GM19239 (cell line): ENCODE measurements around the gene TSKU.

Experiments
- DNase-seq: peaks from one replicate; pipeline ENCODE4 v3.0.0; 2011; ENCODE audit warnings: low spot score; ENCODE audit not compliant: insufficient read length
- FAIRE-seq: peaks from 2 replicates; lab custom pipeline; 2011; peaks lifted over from hg19 to GRCh38; lab: Jason Lieb, UNC

Gene TSKU

DNA sequence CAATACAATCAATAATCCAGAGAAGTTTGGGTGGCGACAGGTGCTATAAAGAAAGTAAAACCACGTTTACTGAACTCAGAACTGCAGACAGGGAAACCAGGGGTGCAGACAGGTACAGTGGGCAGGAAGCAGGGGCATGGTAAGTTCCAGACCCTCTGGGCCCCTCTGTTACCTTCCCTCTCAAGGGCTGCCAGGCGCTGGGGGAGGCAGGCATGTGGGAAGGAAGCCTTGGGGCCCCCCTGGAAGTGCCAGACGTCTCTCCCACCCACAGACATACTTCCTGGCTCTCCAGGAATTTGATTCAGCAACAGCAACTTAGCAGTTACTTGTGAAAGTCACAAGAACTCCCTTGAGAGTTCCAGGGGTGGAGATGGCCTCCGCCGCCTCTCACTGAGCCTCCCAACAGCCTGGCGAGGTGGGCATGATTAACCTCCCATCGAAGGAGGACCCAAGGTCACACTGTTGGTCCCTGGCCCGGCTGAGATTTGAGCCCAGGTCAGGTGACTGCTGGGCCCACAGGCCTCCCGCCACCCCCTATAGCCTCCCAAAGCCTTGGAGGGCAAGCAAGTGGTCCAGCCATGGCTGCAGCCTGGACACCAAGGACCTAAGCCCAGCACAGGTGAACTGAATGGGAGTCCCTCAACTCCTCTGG is 14.1 kb upstream of the TSKU start:
- no peak for FAIRE-seq
- DNase-seq = no peak

DNA sequence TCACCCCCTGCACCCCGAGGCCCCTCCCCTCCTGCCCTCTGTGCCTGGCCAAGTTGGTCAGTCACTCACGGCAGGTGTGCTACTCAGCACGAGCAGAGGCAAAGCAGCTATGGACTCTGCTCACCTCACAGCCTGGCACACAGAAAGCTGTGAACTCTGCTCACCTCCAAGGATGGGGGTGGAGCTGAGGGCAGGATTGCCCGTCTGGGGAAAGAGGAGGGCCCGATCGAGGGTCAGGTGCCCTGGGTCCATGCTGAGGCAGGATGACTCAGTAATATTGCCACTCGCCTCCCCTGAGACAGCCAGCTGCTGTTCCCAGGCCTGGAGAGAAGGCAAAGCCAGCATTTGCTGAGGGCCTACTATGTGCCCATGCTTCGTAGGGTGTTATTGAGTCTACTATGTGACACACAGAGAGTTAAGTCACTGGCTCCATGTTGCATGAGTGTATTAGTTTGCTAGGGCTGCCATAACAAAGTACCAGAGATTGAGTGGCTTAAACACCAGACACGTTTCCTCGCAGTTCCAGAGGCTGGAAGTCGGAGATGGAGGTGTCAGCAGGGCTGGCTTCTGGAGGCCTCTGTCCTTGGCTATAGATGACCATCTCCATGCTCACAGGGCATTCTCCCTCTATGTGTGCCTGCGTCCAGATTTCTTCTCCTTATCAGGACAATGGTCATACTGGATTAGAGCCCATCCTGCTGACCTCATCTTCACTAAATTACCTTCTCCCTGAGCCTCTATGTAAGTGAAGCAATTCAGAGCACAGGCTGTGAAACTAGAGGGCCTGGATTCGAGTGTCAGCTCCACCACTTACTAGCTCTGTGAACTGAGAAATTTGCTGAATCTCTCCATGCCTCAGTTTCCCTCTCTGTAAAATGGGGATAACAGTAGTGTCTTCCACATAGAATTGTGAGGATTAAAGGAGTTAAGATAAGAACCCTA is 13.2 kb upstream of the TSKU start:
- DNase-seq (no peak), FAIRE-seq (no peak)

DNA sequence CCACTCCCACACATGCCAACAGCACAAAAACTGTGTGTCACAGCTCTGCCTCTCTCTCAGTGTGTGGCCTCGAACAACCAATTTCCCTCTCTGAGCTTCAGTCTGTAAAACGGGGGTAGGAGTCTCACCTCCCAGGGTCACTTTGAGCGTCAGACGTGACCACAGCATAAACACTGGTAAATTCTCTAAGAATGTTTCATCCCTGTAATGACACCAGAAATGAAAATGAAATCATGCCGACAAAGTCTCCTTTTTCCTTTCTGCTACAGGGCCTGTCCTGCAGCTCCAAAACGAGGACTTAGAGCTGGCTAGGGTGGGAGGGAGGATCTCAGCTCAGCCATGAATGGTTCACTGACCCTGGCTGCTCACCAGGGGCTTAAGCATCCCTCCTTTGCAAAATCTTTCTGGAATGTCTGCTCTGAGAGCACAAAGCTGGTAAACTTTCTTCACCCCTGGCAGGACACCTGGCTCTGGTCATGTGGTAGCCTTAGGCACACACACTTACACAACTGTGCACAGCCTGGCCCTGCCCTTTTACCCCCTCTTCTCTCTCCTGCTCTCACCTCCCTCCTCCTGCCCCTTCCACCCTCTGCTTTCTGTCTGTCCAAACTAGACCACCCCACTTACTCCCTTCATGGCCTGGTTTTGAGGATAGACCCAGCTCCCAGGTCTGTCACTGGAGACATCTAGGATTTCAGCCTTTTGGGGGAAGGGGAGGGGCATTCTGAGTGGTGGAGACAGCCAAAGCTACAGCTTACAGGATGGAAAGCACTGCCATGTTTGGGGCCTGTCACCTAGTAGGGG is 12.3 kb upstream of the TSKU start:
- FAIRE-seq (no peak), DNase-seq (no peak)

DNA sequence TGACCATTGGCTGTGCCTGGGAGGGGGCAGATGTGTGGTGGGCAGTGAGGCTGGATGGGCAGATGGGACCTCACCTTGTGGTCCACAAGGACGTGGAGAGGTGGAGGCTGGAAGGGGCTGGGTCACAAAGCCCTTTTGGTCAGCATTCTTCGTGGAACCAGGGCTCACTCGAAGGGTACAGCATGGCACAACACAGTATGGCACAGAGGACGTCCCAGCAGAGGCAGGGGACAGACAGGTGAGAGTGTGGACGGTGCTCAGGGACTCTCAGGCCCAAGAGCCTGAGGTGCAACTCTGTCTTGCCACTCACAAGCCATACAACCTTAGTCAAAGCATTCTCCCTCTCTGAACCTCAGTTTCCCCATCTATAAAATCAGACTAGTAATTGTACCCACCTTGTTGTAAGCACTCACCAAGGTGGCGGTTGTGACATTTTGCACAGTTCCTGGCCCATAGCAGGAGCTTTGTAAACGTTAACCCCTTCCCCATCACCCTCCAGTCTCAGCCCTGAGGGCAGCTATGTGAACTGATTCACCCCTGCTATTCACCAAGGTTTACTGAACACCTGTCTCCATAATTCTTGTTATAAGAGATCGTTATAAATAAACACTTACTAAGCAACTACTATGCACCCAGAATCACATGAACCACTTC is 11.6 kb upstream of the TSKU start:
- FAIRE-seq (no peak), DNase-seq (no peak)

DNA sequence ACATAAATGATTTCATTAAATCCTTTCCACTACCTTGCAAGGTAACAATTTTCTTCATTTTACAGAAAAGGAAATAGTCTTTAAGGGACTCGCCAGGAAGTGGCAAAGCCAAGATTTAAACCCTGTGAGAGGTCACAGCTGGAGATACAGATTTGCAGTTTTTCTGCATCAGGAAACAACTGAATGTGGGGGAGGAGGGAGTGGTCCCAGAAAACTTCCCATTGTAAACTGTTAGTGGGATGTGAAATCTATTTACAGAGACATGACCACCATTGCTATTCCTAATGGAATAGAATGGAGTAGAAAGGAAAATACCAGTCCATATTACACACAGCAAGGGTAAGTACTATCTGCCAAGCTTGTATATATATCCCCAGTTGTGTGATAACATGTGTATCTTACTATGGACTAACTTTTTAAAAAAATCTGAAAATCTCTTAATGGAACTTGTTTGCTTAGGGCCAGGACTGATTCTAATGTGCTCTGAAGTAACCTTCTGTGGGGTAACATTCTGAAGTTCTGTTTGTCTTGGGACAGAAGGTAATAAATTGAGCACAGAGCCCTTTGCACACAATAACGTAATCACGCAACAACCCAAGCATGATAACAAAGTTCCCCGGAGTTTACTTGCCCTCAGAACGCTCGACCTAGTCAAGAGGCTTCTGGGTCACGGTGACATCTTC is 10.9 kb upstream of the TSKU start:
- DNase-seq = no peak
- FAIRE-seq = no peak

DNA sequence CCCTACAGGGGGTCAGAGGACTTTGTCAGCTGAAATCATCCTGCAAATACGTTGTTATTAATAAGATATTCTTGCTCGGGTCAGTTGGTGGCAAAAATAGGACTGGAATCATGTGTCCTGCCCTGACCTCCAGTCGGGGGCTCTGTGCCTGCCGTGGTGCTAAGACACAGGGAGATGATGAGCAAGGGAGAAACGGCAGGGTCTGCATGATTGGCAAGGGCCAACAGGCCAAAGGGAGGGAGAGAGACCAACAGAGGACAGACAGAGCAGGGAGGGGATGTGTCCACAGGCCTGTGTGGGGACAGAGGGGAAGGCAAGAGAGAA is 10.4 kb upstream of the TSKU start:
- FAIRE-seq (no peak), DNase-seq (no peak)

DNA sequence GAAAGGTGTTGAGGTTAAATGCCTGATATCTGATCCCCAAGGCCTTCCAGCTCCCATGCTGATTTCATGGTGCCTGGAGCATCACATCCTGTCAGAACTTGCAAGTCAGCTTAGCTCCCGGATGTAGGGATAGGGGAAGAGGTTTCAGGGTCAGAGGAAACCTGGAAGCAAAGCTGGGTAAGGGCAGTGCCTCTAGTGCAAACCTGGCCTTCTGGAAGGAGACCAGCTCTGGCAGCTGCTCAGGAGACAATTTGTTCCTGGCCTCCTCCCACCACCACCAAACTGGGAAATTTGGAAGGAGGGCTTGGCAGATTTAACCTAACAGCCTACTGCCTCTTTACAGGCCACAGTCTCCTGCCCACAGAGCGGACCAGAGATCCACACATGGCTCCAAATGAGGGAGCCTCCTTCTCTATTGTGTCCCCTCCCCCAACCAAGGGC is 9.2 kb upstream of the TSKU start:
- FAIRE-seq = no peak
- no peak for DNase-seq

DNA sequence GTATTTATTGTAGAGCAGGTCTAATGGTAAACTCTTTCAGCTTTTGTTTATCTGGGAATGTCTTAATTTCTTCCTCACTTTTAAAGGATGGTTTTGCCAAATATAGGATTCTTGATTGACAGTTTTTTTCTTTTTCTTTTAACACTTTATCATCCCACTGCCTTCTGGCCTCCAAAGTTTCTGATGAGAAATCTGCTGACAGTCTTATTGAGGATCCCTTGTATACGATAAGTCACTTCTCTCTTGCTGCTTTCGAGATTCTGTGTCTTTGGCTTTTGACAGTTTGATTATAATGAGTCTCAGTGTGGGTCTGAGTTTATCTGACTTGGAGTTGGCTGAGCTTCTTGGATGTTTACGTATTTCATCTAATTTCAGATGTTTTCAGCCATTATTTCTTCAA is 6.7 kb upstream of the TSKU start:
- DNase-seq (no peak), FAIRE-seq (no peak)

DNA sequence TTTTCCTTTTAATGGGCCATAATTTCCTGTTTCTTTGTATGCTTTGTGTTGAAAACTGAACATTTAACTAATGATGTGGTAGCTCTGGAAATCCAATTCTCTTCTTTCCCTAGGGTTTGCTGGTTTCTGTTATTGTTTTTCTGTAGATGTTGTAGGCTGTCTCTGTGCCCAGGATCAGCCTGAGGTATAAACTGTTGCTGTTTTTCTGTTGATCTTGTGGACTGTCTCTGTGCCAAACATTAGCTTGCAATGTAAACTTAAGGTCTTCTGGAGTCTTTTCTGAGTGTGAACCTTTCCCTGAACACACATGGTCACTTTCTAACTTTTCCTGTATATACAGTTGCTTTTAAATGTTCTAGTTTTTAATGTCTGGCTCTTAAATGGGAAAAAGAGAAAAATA is 5.9 kb upstream of the TSKU start:
- no peak for DNase-seq
- no peak for FAIRE-seq

DNA sequence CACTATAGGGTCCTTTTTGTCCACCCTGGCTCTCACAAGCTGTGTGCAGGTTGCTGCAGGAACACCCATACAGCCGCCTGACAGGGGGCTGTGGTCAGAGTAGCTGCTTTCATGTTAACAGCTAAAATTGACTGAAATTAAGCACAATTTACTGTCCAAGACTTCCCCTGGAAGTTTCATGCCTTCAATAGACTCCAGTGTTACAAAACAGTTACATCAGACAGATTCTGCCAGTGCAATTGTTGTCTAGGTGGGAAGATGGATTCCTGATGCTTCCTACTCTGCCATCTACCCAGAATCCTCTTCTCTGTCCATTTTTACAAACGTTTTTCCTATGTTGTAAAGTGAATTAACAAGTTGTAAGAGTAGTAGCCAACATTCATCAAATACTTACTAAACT is 5.3 kb upstream of the TSKU start:
- FAIRE-seq (no peak), DNase-seq (no peak)

DNA sequence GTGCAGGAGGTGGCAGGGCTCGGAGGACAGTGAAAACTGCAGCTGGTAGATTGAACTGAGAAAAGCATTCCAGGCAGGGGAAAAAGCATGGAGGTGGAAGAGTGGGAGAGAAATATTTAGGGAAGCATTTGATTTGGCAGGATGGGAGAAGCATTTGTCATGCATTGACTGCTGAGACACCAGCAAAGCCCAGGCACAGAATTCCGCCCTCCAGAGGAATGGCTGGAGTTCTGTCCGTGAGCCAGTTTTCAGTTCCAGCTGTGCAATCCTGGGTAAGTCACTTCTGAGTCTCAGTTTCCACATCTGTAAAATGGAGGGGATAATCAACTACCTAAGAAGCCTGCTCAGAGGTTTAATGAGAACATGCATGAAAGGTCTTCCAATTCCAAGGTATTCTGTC is 4.3 kb upstream of the TSKU start:
- DNase-seq (no peak), FAIRE-seq (no peak)

DNA sequence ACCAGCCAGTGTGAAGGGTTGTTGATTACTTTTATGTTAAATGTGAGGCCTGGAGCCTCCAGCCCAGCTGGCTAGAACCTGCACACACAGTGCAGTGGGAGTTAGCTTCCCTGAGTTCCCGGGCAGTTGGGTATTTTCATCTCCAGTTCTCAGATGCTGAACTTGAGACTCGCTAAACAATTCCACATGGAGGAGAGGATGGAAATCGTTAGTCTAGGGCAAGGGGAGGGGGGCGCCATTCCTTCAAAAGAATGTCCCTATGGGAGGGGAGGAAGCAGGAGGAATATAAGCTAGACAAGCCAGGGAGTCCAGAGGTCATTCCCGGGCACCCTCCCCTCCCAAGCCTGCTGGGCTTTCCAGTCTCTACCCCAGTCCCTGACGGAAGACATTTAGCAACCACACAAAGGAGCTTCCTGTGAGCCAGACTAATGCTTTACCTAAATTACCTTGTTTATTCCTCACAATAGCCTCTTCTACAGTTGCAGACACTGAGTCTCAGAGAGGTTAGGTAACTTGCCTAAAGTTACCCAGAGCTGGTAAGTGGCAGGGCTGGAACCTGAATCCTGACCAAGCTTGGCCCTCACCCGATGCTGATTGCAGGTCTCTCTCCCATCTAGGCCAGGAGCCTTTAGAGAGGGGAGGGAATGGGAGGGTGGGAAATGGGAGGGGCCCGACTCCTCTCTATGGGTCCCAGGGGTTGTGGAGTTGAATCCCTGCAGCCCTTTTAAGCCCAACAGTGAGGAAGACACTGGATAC is 1.9 kb upstream of the TSKU start:
- FAIRE-seq = no peak
- no peak for DNase-seq

DNA sequence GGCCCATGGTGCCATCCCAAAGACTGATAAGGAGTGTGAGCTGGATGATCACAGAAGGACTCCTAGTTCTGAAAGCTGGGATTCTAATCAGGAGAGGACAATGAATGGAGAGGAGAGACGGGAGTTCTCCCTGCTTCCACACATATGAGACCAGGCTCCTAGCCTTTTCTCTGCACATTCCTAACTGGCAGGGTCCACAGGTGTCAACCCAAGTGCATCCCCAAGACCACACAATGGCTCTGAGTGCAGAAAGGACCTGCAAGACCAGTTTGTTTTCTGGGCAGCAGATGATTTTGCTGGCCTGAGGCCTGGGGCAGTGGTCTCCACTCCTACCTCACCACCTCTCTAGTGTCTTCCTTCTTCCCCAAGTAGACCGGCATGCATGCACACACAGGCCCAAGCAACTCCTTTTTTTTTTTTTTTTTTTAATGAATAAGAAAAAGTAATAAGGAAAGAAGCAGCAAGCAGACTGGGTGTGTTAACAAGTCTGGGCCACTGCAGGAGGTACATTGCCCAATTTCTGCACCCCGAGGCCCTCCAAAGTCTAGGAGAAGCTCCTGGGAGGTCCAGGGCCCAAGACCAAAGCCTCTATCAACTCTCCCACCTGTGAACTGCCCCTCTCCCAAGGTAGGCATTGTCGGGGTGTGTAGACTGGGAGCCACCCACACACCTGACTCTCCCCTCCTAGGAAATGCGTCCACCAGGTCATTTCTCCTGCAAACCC is 1.2 kb upstream of the TSKU start:
- no peak for FAIRE-seq

DNA sequence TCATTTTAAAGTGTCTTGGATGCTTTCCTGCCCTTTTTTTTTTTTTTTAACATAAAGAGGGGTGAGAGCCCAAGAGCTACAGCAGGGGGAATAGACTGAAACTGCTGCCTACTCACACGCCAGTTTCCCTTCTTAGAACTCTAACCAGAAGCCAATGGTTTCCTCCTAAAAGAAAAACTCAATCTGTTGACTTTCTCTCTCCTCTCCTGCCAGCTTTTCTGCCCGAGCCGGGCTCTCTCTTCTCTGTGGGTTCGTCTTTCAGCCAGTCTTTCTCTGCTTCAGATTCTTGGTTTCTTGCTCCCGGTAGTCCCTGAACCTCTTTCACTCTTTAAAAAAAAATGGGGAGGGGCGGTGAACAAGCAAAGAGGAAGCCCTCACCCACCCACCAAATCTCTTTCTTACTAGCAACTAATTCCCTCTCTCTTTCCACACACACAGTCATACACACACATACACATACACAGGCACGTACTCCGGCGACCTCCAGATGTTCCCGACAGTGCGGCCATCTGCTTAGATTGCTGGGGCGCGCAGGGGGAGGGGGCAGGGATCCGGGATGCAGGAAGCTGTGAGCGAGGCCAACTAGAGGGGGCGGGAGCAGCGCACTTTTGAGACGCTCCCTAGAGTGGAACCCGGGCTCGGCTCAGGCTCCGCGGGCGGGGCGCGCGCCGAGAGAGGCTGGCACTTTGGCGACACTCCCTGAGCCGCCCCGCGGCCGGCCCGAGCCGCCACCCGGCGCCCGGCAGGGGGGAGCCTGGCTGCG is 444 bp upstream of the TSKU start:
- FAIRE-seq = no peak

More for the DNA sequence above, 1.2 kb upstream of the TSKU start:
- DNase-seq = no peak

DNA sequence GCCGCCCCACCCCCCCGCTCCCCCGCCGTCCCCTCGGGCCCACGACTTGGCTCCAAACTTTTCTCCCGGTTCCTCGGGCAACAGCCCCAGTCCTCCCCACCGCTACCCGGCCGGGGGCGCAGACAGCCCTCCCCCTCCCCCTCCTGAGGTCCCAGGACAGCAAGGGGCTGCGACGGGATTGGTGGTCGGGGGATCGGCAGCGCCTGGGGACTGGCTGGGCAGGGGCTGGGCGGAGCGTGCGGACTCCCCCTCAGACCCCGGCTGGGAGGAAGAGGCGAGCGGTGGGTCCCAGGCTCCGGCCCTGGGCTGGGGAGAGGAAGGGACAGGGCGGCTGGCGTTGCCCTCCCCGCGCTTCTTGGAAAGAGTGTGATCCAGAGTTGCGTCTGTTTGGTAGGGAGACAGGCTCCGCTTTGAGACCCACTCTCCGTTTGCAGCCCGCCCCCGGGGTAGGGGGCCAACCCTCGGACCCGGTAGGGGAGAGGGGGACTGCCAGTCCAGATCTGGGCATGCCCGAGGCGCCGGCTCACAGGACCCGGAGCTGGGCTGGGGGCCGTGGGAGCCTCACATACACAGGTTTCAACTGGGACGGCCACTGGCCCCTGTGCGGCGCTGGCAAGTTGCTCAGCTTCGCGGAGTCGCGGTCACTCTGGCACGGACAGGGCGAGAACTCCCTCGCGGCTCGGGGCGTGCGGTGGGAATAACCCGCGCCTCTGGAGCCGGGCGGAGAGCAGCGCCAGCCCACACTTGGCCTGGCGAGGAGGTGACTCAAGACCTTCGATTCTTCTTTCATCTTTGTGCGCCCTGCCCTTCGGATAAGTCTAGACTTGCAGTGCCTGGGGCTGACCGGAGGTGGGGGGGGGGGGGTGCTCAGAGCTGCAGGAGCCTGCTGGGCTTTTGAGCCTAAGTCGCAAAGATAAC is 999 bp downstream of the TSKU start:
- DNase-seq (no peak), FAIRE-seq (no peak)

More for the DNA sequence above, 444 bp upstream of the TSKU start:
- peak; percentile 57 for DNase-seq

DNA sequence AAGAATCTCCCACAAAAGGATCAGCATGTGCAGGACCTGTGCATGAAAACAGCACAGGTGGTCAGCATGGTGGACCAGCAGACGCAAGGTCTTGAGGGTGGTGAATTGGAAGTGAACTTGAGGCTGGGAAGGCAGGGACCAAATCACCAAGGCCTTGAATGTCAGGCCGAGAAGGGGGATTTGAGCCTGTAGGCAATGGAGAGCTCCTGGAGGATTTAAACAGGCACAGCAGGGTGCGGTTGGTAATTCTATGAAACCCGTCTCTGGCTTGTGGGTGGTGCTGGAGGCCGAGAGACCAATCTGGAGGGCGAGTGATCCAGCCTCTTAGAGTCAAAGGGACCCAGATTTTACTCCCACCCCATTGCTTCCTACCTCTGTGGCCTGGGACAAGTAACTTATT is 2.4 kb downstream of the TSKU start:
- no peak for FAIRE-seq
- no peak for DNase-seq

DNA sequence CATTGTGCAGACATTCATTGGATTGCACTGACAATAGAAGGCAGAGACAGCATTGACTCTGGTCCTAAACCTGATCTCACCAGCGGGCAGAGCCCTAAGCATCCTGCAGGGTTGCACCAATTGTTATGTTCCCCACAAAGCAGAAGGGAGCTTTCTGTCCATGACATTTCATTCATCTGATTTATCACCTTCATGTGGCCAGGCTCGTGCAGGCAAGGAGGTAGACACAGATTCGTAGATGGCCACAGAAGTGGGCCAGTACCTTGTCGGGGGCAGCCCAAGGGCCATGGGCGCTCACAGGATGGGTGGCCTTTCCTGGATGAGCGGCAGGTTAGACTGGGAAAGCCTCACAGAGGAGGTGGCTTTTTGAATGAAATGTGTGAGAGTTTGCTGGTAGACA is 2.9 kb downstream of the TSKU start:
- FAIRE-seq (no peak), DNase-seq (no peak)
